Panc1 (cell line): ENCODE results near the gene FOXN1.

Experiments used
- REST ChIP-seq, 2 experiments: IDR thresholded peaks; 2 replicates each; pipeline ENCODE4 v1.6.1; 2011 to 2012; ENCODE audit warnings: low read depth in 2 of 2, control low read depth in 1 of 2, low read length in 1 of 2, mild to moderate bottlenecking in 1 of 2, moderate library complexity in 1 of 2; ENCODE audit not compliant: insufficient read depth in 1 of 2
- SIN3A ChIP-seq: IDR thresholded peaks from 2 replicates; pipeline ENCODE4 v1.6.1; 2012; ENCODE audit warnings: low read depth, mild to moderate bottlenecking, low read length, moderate library complexity, borderline replicate concordance; ENCODE audit not compliant: insufficient read depth

- TF ChIP-seq REST (IDR thresholded peaks at IDR 0.05; ENCODE audit: insufficient read depth in 1 of 2, low read depth in 2 of 2, low read length in 1 of 2) = no peak
- no peak for TF ChIP-seq SIN3A
Measured at GRCh38 chr17:28491286-28491685, 14.9 kb upstream of the FOXN1 start.
